Body of pancreas (tissue), 4 donors: ENCODE results near the gene ECE2. TPM values are rescaled to one million over a fixed set of nuclear protein-coding genes. Genes with fewer than 3 reads are reported as not detected.

Source experiments
- ATAC-seq: fragments of 150-250 bp; one replicate; pipeline ENCODE4 v1.9.1; 2016
- DNase-seq, 4 donors: peaks; one replicate each; pipeline ENCODE4 v3.0.0-alpha.2; 2019
- H3K27ac ChIP-seq, 4 donors: fragments of 200-600 bp; sonication (generic); 1 replicate in 3 of 4; 2 replicates in 1 of 4; pipeline versions ENCODE4 v1.5.1 to v1.6.1; 2016 to 2019; ENCODE audit warnings: mild to moderate bottlenecking in 1 of 4, mixed read lengths in 1 of 4, moderate library complexity in 1 of 4
- H3K27me3 ChIP-seq, 2 donors: fragments of 200-600 bp; sonication (generic); one replicate each; pipeline ENCODE4 v1.6.0; 2016; ENCODE audit warnings: mild to moderate bottlenecking in 1 of 2
- H3K36me3 ChIP-seq, 2 donors: fragments of 200-600 bp; sonication (generic); replicated peaks in 1 of 2; 2 replicates each; pipeline ENCODE4 v1.5.1; 2016; ENCODE audit warnings: low read depth in 2 of 2; ENCODE audit not compliant: insufficient read depth in 1 of 2
- H3K4me1 ChIP-seq: fragments of 200-600 bp; sonication (generic); one replicate; pipeline ENCODE4 v1.6.0; 2016
- H3K4me3 ChIP-seq, 2 donors: fragments of 200-600 bp; sonication (generic); 1 replicate in 1 of 2; 2 replicates in 1 of 2; pipeline ENCODE4 v1.5.1; 2016 to 2019
- H3K9me3 ChIP-seq, 3 donors: fragments of 200-600 bp; sonication (generic); 1 replicate in 2 of 3; 2 replicates in 1 of 3; pipeline ENCODE4 v1.5.1; 2016
- POLR2A ChIP-seq, 3 donors: fragments of 450-650 bp; IDR thresholded peaks; one replicate each; pipeline ENCODE4 v1.6.1; 2016; ENCODE audit warnings: antibody characterized with exemption in 3 of 3, mild to moderate bottlenecking in 2 of 3
- WGBS, 2 donors: methylation state at CpG; one replicate each; pipeline ENCODE4 v1.1.5; 2017; 5-methylcytosine and 5-hydroxymethylcytosine counted together
- intact Hi-C: fragments of 100-400 bp; cut with DNase I; formaldehyde crosslinking; loops from one replicate; pipeline ENCODE4 v1.15.1; 2023
- total RNA-seq, 2 donors: library from RNA; depleted of rRNA; stranded (reverse); fragments of >200 nt; gene quantifications; one replicate each; pipeline ENCODE4 v1.1.0, GENCODE V29; 2016
- TF ChIP-seq, protein P1 (sequence below), 7 experiments: fragments of 450-650 bp in 4 of 7; fragments of 200-600 bp in 3 of 7; sonication (generic) in 3 of 7; IDR thresholded peaks; one replicate each; pipeline ENCODE4 v1.5.1; 2016 to 2019; ENCODE audit warnings: antibody characterized with exemption in 7 of 7

The ECE2 gene
- total RNA-seq, 2 donors from 2014 or later = 11.7 to 18.8 TPM

DNA sequence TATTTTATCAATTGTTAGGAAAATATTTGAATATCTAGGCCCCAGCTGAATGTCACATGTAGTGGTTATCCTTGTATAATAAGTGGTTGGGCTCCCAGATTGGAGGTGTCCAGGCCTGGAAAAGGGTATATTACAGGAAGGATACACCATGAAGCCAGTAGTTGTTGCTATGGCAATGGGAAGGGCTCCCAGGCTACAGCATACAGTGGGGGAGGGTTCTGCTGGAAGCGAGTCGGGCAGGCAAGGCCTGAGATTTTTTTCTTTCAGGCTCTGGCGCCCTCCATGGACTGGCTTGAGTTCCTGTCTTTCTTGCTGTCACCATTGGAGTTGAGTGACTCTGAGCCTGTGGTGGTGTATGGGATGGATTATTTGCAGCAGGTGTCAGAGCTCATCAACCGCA, 8.9 kb downstream of the ECE2 start:
- H3K9me3 ChIP-seq = no peaks in the 10 kb centered on the region
- WGBS, 2 donors = 6 to 25% methylated on average over 3 to 4 of the region's 4 CpGs
- ATAC-seq = peak; percentile 92
- peaks cover 6% of the 10 kb centered on the region for H3K4me1 ChIP-seq
- H3K4me3 ChIP-seq = no peak overlapping the region
- no peak overlapping the region for H3K27ac ChIP-seq
- DNase-seq = peak; percentile 73 to 90 (median 82)
- intact Hi-C loops = no loop called here
- TF ChIP-seq, protein P1, sequence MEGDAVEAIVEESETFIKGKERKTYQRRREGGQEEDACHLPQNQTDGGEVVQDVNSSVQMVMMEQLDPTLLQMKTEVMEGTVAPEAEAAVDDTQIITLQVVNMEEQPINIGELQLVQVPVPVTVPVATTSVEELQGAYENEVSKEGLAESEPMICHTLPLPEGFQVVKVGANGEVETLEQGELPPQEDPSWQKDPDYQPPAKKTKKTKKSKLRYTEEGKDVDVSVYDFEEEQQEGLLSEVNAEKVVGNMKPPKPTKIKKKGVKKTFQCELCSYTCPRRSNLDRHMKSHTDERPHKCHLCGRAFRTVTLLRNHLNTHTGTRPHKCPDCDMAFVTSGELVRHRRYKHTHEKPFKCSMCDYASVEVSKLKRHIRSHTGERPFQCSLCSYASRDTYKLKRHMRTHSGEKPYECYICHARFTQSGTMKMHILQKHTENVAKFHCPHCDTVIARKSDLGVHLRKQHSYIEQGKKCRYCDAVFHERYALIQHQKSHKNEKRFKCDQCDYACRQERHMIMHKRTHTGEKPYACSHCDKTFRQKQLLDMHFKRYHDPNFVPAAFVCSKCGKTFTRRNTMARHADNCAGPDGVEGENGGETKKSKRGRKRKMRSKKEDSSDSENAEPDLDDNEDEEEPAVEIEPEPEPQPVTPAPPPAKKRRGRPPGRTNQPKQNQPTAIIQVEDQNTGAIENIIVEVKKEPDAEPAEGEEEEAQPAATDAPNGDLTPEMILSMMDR (IDR thresholded peaks at IDR 0.05) = peak in 6 of 7 experiments; percentile 26 to 69 (median 64)
- TF ChIP-seq POLR2A (IDR thresholded peaks at IDR 0.05) = no peak
- H3K36me3 ChIP-seq = no peaks in the 10 kb centered on the region
- no peaks in the 10 kb centered on the region for H3K27me3 ChIP-seq

DNA sequence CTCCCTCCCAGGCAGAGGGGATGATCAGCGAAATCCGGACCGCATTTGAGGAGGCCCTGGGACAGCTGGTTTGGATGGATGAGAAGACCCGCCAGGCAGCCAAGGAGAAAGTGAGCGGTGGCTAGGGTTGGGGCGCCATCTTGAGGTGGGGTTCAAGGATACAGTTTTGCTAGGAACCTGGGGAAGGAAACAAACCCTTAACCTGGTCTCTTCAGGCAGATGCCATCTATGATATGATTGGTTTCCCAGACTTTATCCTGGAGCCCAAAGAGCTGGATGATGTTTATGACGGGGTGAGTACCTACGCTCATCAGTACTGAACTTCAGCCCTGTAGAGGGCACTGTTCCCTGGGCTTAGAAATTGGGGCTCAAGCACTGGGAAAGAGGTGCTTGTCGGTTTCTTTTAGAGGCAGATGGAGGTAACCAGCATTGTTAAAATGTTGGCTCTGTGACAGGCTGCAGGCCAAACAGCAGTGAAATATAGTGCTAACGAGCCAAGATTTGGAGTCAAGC, 13.7 kb downstream of the ECE2 start:
- no peaks in the 10 kb centered on the region for H3K27me3 ChIP-seq
- intact Hi-C loops = no loop called here
- 10 to 11% methylated on average over 10 of the region's 10 CpGs for WGBS, 2 donors
- H3K4me1 ChIP-seq = peaks cover 5% of the 10 kb centered on the region
- ATAC-seq = peak; percentile 73
- H3K36me3 ChIP-seq = no peaks in the 10 kb centered on the region
- H3K9me3 ChIP-seq = no peaks in the 10 kb centered on the region
- no peak for TF ChIP-seq POLR2A (IDR thresholded peaks at IDR 0.05)
- TF ChIP-seq, protein P1 (IDR thresholded peaks at IDR 0.05) = peak; percentile 35 to 72 (median 59)
- DNase-seq = peak; percentile 59 to 71 (median 66)
- H3K4me3 ChIP-seq = no peak overlapping the region
- no peak overlapping the region for H3K27ac ChIP-seq

DNA sequence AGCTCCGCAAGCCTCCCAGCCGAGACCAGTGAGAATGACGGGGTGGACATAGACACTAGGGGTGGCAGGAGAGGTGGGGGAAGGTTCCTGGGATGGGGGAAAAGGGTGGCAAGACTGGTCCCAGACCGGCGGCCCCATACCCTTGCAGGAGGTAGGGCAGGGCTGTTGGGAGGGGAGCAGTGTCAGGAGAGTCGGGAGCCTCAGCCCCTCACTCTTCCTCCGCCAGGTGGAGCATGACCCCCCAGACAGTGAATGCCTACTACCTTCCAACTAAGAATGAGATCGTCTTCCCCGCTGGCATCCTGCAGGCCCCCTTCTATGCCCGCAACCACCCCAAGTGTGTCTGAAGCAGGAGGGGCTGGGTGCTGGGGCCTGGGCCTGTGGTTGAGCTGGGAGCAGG, 14.5 kb downstream of the ECE2 start:
- WGBS, 2 donors = 76 to 78% methylated on average over 9 to 10 of the region's 10 CpGs
- intact Hi-C loops = no loop called here
- DNase-seq = no peak

DNA sequence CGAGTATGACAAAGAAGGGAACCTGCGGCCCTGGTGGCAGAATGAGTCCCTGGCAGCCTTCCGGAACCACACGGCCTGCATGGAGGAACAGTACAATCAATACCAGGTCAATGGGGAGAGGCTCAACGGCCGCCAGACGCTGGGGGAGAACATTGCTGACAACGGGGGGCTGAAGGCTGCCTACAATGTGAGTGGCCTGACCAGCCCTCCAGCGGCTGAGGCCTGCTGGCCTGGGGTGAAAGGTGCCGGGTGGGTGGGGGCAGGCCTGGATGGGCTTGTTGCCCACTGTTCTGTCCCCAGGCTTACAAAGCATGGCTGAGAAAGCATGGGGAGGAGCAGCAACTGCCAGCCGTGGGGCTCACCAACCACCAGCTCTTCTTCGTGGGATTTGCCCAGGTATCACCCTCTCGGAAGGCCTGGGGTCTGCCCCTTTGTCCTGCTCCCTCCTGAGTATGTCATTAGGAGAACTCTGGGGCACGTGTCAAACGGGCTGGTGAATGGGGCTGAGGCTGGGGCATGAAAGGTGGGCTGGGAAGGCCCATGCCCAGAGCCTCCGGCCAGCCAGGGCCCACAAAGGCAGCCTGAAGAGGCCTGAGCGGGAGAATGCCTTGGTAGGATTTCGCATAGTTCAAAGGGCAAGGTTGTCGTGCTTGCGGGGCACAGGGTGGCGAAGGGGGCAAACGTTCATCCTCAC, 15.4 kb downstream of the ECE2 start:
- no peak for ATAC-seq
- Histone ChIP-seq H3K27ac (no peak overlapping the region), H3K4me3 (no peak overlapping the region), H3K36me3 (no peaks in the 10 kb centered on the region), H3K9me3 (no peaks in the 10 kb centered on the region), H3K4me1 (peaks cover 6% of the 10 kb centered on the region), H3K27me3 (no peaks in the 10 kb centered on the region)
- intact Hi-C loops = no loop called here
- 83 to 86% methylated on average over 17 to 22 of the region's 22 CpGs for WGBS, 2 donors
- no peak for DNase-seq
- TF ChIP-seq POLR2A (IDR thresholded peaks at IDR 0.05) = no peak
- TF ChIP-seq, protein P1 (IDR thresholded peaks at IDR 0.05) = no peak

More for the DNA sequence above, 14.5 kb downstream of the ECE2 start:
- no peak for TF ChIP-seq POLR2A (IDR thresholded peaks at IDR 0.05)
- TF ChIP-seq, protein P1 (IDR thresholded peaks at IDR 0.05) = no peak
- H3K4me1 ChIP-seq = no peaks in the 10 kb centered on the region
- H3K27me3 ChIP-seq = no peaks in the 10 kb centered on the region
- no peak for ATAC-seq
- H3K27ac ChIP-seq = no peak overlapping the region
- no peaks in the 10 kb centered on the region for H3K9me3 ChIP-seq
- no peak overlapping the region for H3K4me3 ChIP-seq
- H3K36me3 ChIP-seq = no peaks in the 10 kb centered on the region
